Activated CD4-positive, alpha-beta T cell treated with anti-CD3 and anti-CD28 coated beads, Interleukin-2, amount 10 ng/mL, durations not matched to agents 7 days and 5 days (primary cell): Measurements from ENCODE around the gene SAYSD1. TPM values are rescaled to one million over a fixed set of nuclear protein-coding genes. Genes with fewer than 3 reads are reported as not detected.

ENCODE experiments used
- CTCF ChIA-PET: fragments of 350-600 bp; sonication (Branson Sonifier 250); formaldehyde crosslinking; loops from one replicate; lab custom pipeline; 2021; ENCODE audit warnings: antibody characterized with exemption; lab: Charles Lee
- POLR2A ChIA-PET: fragments of 350-600 bp; sonication (Branson Sonifier 250); formaldehyde crosslinking; loops from one replicate; lab custom pipeline; 2021; ENCODE audit warnings: antibody characterized with exemption; lab: Charles Lee
- DNase-seq: peaks from one replicate; pipeline ENCODE4 v3.0.0-alpha.2; 2020
- H3K27ac Mint-ChIP-seq: one replicate; pipeline ENCODE4 v1.8.0; 2021; ENCODE audit warnings: mild to moderate bottlenecking, moderate library complexity, mixed read lengths
- H3K27me3 Mint-ChIP-seq: one replicate; pipeline ENCODE4 v1.8.0; 2021; ENCODE audit warnings: mixed read lengths
- H3K36me3 Mint-ChIP-seq: one replicate; pipeline ENCODE4 v1.8.0; 2021; ENCODE audit warnings: low read depth, mixed read lengths
- H3K4me1 Mint-ChIP-seq: one replicate; pipeline ENCODE4 v1.8.0; 2021; ENCODE audit warnings: mixed read lengths
- H3K4me3 Mint-ChIP-seq: one replicate; pipeline ENCODE4 v1.8.0; 2021; ENCODE audit warnings: mild to moderate bottlenecking, moderate library complexity, mixed read lengths
- H3K9me3 Mint-ChIP-seq: one replicate; pipeline ENCODE4 v1.8.0; 2021; ENCODE audit warnings: mixed read lengths
- total RNA-seq, 2 experiments: library from RNA; stranded (reverse); gene quantifications; one replicate each; pipeline ENCODE4 v1.2.3, GENCODE V29; 2021

Gene SAYSD1
- total RNA-seq, 2 experiments from 2014 or later, result 14.3 to 15.1 TPM

DNA sequence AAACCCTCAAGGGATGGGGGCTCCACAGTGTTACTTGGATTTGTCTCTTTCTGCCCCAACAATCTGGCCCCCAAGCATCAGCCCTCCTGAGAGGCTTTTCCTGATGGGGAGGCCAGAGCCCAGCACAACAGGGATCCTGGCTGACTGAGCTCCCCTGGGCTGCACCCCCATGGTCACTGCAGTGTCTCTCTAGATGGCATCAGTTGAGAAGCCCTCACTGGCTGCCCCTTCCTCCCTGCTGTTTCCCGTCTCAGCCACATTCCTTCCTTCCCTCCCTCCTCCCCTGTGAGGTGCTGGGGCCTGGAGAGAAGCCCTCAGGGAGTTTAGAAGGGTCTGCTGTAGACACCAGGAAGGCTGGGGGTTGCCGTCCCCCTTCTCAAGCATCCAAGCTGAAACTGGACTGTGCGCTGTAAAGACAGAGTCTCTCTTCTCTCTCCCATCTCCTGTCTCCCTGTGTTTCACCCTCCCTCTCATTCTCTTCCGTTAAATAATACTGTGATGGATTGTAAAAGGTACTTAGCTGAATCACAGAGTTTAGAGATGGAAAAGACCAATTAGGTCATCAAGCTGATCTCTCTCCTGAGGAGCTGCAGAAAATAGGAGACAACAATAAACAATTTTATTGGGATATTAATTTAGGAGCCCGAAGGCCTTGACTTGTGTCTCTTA lies 29.7 kb downstream of the SAYSD1 start:
- Mint-ChIP-seq H3K4me1 (peaks cover 7% of the 10 kb centered on the region), H3K9me3 (no peaks in the 10 kb centered on the region), H3K27me3 (peaks cover 25% of the 10 kb centered on the region), H3K27ac (no peak overlapping the region), H3K36me3 (no peaks in the 10 kb centered on the region), H3K4me3 (no peak overlapping the region)
- CTCF ChIA-PET, result interaction anchor here (1.7 to 1.8 kb wide), 2 partner anchors 12 to 24 kb away, joined by 4 to 5 read pairs; no protein-coding TSS in a partner anchor
- POLR2A ChIA-PET, result no interaction called here
- DNase-seq, result no peak

DNA sequence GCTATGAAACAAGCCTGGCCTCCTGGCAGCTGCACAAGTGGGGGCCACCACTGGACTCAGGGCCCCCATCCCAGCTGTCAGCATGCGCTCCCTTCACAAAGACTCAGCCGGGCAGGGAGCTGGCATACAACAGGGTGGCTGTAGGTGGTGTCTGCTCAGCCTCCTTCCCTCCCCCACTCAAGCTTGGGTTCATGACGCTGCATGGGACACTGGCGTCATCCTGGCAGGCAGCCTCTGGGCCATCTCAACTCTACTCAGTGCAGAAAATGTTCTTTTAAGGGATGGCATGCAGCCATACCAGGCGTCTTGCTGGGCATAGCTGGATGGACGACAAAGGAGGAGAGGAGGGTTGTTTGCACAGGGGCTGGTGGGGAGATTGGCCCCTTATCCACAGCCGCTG lies 30.5 kb downstream of the SAYSD1 start:
- CTCF ChIA-PET, result interaction anchor here (1.4 to 1.8 kb wide), 3 partner anchors 9 to 24 kb away, joined by 4 to 5 read pairs (median 4); no protein-coding TSS in a partner anchor
- Mint-ChIP-seq H3K4me1 (peaks cover 5% of the 10 kb centered on the region), H3K36me3 (no peaks in the 10 kb centered on the region), H3K4me3 (no peak overlapping the region), H3K9me3 (no peaks in the 10 kb centered on the region), H3K27me3 (peaks cover 20% of the 10 kb centered on the region), H3K27ac (no peak overlapping the region)
- POLR2A ChIA-PET, result no interaction called here
- no peak for DNase-seq

DNA sequence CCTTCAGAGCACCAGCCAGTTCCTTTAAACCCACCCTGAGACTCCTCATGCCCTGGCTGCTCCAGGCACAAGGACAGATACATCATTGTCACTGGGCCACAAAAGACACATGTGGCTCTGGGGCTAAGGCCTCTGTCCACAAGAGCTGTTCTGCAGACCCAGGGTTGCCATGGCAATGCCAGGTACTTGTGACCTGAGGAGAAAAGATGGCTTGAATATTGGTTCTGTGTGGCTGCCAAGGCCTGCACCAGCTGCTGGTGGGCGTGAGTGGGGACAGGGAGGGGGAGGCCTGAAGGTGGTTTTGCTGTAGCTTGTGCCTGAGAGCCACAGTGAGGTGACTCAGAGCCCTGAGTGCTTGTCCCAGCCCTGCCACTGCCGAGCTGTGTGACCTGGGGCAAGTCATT lies 31.8 kb downstream of the SAYSD1 start:
- CTCF ChIA-PET, result interaction anchor here (1.4 kb wide), 1 partner anchor 10 kb away, joined by 4 read pairs; no protein-coding TSS in a partner anchor
- peaks cover 9% of the 10 kb centered on the region for H3K27me3 Mint-ChIP-seq
- no peaks in the 10 kb centered on the region for H3K9me3 Mint-ChIP-seq
- no peak for DNase-seq
- no peak overlapping the region for H3K4me3 Mint-ChIP-seq
- H3K4me1 Mint-ChIP-seq, result peaks cover 5% of the 10 kb centered on the region
- POLR2A ChIA-PET, result no interaction called here
- H3K36me3 Mint-ChIP-seq, result no peaks in the 10 kb centered on the region
- H3K27ac Mint-ChIP-seq, result no peak overlapping the region

DNA sequence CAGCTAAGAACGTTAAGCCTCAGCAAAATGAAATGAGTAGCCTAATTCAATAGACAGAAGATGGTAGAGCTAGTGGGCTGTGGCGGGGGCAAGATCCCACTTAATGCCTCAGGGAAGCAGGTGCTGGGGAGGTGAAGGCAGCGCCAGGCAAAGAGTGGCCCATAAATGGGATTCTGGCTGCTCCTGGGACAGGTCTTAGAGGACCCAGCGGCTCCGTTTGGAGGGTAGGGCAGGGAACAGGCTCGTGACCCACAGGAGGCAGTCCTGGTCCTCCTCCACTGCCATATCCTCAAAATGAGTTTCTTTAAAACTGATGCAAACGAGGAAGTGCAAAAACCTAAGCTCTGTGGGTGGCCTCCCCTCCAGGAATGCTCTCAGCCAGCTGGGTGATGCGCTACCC lies 32.7 kb downstream of the SAYSD1 start:
- ChIA-PET POLR2A (no interaction called here), CTCF (no interaction called here)
- Mint-ChIP-seq H3K4me3 (no peak overlapping the region), H3K9me3 (no peaks in the 10 kb centered on the region), H3K4me1 (peaks cover 5% of the 10 kb centered on the region), H3K27me3 (peaks cover 2% of the 10 kb centered on the region), H3K36me3 (no peaks in the 10 kb centered on the region), H3K27ac (no peak overlapping the region)
- no peak for DNase-seq

DNA sequence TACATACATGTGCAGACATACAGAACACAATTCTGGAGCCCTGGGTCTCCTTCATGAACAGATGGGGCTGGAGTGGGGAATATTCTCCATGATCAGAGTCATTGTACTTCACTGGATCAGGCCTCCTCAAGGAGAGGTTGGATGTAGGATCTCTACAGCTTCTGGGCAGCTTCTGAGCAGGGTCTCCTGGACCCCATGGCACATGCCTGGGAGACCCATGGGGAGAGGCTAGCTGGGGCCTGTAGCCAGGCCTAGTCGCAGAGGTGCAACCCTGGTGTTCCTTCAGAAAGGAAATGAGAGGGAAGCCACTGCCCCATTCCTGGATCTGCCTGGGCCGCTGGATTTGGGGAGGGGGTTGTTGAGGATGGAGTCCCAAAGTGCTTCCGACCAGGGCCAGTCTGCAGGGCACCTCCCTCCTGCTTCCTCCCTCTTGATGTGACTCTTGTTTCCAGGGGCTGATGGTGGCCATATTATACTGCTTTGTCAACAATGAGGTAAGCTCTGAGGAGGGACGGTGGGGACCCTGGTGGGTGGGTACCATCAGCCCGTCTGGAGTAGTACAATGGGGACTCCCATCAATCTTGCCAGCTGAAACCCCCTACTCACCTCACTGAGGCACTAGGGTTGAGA lies 34.6 kb downstream of the SAYSD1 start:
- H3K4me1 Mint-ChIP-seq, result no peaks in the 10 kb centered on the region
- CTCF ChIA-PET, result no interaction called here
- H3K4me3 Mint-ChIP-seq, result no peak overlapping the region
- no peaks in the 10 kb centered on the region for H3K9me3 Mint-ChIP-seq
- no peak overlapping the region for H3K27ac Mint-ChIP-seq
- no peak for DNase-seq
- no peaks in the 10 kb centered on the region for H3K36me3 Mint-ChIP-seq
- no peaks in the 10 kb centered on the region for H3K27me3 Mint-ChIP-seq
- POLR2A ChIA-PET, result no interaction called here

DNA sequence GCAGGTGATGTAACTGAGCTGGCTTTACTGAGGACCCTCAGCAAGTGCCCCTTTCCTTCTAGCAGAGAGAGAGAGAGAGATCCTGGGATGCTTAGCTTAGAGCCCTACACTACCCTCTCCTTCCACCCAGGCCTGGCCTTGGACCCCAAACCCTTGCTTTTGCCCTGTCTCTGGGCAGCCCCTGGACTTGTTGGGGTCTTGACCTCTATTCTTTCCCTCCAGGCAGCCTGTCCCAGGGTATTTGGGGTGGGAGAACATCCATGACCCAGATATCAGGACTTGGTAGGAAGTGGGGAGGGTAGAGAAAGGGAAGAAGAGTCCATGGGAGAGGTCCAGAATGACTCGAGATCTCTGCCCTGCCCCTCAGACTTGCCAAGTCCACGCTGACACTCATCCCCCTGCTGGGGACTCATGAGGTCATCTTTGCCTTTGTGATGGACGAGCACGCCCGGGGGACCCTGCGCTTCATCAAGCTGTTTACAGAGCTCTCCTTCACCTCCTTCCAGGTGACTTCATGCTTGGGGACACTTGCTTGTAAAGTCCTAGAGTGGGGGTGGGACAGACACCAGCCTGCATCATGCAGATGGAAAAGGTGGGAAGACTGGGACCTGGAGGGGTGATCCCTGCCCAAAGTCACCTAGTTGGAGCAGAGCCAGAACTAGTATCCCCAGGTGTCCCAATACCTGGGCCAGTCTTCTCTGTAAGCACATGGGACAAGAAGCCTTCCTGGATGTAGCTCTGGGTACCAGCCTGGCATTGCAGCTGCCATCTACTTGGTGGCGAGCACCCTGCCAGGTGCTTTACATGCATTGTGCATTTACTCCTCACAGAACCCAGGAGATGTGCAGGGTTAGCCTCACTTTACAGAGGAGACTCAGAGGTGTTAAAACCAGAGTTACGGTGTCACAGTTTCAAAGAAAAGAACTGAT lies 35.5 kb downstream of the SAYSD1 start:
- H3K36me3 Mint-ChIP-seq, result no peaks in the 10 kb centered on the region
- CTCF ChIA-PET, result interaction anchor here (0.6 to 2.2 kb wide), 2 partner anchors 9 to 48 kb away, joined by 3 to 6 read pairs; no protein-coding TSS in a partner anchor

DNA sequence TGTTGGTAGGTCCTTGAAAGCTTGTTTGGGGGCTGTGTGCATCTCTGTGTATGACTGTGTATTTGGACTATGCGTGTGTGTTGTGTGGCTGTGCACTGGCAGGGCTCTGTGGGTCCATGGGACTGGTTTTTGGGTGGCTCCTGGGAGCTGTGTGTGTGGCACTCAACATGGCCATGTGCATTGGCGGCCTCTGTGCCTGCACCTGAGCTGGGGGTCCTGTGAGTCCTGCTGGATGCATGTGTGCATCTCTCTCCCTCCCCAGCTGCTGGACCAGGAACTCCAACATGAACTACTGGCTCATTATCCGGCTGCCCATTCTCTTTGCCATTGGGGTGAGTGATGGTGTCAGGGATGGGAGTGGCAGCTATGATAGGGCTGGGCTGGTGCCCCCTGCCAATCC lies 36.3 kb downstream of the SAYSD1 start:
- Mint-ChIP-seq H3K27me3 (no peaks in the 10 kb centered on the region), H3K4me1 (no peaks in the 10 kb centered on the region), H3K4me3 (no peak overlapping the region), H3K9me3 (no peaks in the 10 kb centered on the region), H3K27ac (no peak overlapping the region), H3K36me3 (no peaks in the 10 kb centered on the region)
- ChIA-PET CTCF (interaction anchor here (0.6 to 2.2 kb wide), 2 partner anchors 10 to 48 kb away, joined by 3 to 6 read pairs; no protein-coding TSS in a partner anchor), POLR2A (no interaction called here)
- no peak for DNase-seq

More for the DNA sequence above, 35.5 kb downstream of the SAYSD1 start:
- no peak for DNase-seq
- H3K4me3 Mint-ChIP-seq, result no peak overlapping the region
- no peaks in the 10 kb centered on the region for H3K9me3 Mint-ChIP-seq
- POLR2A ChIA-PET, result no interaction called here
- H3K27ac Mint-ChIP-seq, result no peak overlapping the region
- no peaks in the 10 kb centered on the region for H3K4me1 Mint-ChIP-seq
- no peaks in the 10 kb centered on the region for H3K27me3 Mint-ChIP-seq

DNA sequence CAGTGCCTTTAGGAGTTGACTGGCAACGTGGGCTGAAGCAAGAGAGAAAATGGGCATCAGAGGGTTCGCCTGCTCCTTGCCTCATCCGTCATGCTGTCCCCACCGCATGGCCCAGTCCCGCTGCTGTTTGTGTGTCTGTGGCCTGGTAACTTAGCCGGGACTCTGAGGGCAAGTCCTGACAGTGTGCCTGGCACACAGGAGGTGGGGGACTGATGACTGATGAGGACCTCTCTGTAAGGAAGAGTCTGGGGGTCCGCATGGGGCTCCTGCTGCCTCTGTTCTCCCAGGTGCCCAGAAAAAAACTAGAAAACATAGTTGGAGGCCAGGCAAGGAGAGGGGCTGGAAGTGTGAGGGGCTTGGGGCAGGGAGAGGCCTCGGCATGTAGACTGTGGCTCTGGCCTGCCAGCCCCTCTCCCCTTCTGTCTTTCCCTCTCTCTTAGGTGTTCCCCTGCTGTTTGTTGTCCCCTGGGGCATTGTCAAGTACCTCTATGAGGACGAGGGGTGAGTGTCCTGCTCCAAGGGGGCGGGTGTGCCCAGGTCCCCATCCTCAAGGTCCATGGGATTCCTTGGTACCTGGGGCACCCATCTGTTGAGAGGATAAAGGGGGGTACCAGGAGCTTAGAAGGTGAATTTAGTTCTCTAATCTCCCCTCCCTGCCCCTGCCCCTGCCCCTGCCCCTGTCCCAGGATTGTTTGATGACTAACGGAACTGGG lies 36.9 kb downstream of the SAYSD1 start:
- Mint-ChIP-seq H3K4me3 (no peak overlapping the region), H3K27ac (no peak overlapping the region), H3K9me3 (no peaks in the 10 kb centered on the region), H3K27me3 (no peaks in the 10 kb centered on the region), H3K4me1 (no peaks in the 10 kb centered on the region), H3K36me3 (no peaks in the 10 kb centered on the region)
- ChIA-PET POLR2A (no interaction called here), CTCF (interaction anchor here (2.2 kb wide), 1 partner anchor 11 kb away, joined by 6 read pairs; no protein-coding TSS in a partner anchor)
- DNase-seq, result no peak

DNA sequence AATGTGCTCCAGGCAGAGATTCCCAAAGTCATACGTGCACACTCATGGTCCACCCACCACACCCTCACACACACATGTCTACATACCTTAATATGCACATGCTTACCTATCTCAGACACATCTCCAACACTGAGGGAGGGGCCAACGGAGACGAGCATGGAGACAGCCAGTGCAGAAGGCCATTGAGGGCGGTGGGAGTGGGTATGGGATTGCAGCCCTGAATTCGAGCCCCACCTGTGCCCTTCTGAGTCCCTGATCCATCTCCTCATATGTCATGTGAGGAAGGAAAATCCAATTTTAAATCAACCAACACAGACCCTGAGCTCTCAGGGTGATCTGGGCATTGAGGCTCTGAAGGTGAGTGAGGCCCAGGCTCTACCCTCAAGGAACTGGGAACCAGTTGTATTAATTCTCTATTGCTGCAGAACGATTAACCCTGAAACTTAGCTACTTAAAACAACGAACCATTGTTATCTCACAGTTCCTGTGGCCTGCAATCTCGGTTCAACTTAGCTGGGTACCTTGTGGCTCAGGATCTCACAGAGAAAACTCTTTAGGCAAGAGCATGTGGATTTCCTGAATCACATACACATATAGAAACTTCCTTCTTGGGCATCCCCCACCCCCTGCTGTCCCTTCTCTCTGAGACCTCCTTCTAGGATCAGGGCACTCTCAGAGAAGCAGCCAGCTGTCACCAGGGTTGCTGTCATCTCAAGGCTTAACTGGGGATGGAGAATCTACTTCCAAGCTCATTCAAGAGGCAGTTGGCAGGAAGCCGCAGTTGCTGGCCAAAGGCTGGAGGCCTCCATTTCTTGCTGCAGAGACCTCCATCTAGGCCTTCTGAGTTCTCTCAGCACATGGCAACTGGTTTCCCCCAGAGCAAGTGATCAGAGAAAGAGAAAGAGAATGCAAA lies 38.1 kb downstream of the SAYSD1 start:
- no peaks in the 10 kb centered on the region for H3K36me3 Mint-ChIP-seq
- no peaks in the 10 kb centered on the region for H3K4me1 Mint-ChIP-seq
- H3K4me3 Mint-ChIP-seq, result no peak overlapping the region
- ChIA-PET CTCF (interaction anchor here (0.6 kb wide), 1 partner anchor 1949 kb away, joined by 3 read pairs; no protein-coding TSS in a partner anchor), POLR2A (no interaction called here)
- H3K9me3 Mint-ChIP-seq, result no peaks in the 10 kb centered on the region
- no peak for DNase-seq
- H3K27me3 Mint-ChIP-seq, result no peaks in the 10 kb centered on the region
- H3K27ac Mint-ChIP-seq, result no peak overlapping the region

DNA sequence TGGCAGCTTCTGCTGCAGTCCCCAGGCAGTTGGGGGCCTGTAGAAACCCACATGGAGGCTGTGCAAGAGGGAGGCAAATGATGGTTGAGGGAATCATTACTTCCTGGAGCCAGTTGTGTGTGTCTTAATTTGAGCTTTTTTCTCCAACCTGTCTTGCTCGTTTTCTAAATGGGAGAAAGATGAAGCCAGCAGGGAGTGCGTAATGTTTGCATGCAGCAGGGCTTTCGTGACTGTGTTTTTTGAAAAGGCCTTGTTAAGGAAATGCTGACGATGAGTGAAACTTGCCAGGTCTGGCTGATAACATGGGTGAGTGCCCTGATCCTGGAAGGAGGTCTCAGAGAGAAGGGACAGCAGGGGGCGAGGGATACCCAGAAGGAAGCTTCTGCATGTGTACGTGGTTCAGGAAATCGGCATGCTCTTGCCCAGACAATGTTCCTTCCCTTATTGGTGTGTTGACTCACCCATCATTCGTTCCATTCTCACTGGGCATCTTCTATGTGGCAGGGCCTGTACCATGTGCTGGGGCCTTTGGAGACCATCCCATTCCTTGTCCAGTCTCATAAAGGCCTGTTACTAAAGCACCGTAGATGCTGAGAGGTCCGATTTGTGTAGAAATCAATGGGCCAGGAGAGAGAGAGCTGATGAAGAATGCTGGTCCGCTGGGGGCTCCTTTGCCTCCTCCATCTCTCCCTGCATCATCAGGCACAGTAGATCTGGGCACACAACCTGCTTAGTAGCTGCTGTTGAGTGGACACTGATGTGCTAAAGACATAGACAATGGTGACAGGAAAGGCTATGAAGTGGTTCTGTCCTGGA lies 39.0 kb downstream of the SAYSD1 start:
- no peak for DNase-seq
- Mint-ChIP-seq H3K4me3 (no peak overlapping the region), H3K36me3 (no peaks in the 10 kb centered on the region), H3K27me3 (peaks cover 3% of the 10 kb centered on the region), H3K4me1 (no peaks in the 10 kb centered on the region), H3K27ac (no peak overlapping the region), H3K9me3 (no peaks in the 10 kb centered on the region)
- ChIA-PET CTCF (interaction anchor here (1.6 kb wide), 1 partner anchor 21 kb away, joined by 4 read pairs; no protein-coding TSS in a partner anchor), POLR2A (no interaction called here)
